Measurements from ENCODE around the gene DENND5A.

Gene DENND5A

DNA sequence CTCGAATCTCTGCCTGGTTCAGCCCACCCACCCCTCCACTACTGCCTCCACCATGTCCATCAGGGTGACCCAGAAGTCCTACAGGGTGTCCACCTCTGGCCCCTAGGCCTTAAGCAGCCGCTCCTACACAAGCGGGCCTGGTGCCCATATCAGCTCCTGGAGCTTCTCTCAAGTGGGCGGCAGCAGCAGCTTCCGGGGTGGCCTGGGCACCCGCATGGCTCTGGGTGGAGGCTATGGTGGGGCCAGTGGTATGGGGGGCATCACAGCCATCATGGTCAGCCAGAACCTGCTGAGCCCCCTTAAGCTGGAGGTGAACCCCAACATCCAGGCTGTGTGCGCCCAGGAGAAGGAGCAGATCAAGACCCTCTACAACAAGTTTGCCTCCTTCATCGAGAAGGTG lies 170.7 kb downstream of the DENND5A start:
- DNase-seq: no peak

DNA sequence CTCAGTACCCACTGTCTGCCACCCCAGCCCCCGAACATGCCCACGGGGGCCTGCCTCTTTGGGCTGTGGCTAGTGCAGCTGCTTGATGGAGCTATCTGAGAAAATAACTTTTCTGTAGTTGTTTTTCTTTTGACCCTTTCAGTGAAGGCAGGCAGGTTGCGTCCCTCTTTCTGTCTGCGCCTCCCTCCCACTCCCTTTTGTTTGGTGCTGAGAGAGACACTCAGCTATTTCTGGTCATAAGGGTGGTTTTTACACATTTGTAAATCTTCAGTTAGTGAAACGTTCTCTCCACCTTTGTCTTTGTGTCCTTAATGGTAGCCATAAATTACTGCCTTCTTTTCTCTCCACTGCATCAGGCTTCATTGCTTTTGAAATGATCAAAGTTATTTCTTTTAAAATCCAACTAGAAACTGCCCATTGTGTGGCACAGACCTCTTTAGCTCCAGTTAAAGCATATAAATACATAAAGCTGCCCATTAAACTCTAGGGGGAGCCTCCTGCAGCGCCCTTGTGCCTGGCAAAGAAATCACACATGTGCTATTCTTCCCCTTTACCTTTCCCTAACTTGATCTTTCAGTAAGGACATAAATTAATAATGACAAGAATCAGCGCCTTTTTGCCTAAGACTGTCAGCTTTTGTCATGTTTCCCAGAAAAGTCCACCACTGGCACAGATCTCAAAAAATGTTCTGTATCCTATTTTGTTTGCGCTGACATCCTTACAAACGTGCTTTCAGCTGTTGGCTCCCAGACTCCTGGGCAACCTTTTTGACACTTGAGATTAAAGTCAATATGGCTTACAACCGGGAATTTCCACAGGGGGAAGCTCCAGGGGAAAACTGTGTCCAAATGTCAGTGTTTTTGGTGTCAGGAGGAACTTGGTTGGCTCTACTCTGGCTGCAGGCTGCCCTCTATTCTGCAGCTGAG lies 172.0 kb downstream of the DENND5A start:
- DNase-seq: no peak

DNA sequence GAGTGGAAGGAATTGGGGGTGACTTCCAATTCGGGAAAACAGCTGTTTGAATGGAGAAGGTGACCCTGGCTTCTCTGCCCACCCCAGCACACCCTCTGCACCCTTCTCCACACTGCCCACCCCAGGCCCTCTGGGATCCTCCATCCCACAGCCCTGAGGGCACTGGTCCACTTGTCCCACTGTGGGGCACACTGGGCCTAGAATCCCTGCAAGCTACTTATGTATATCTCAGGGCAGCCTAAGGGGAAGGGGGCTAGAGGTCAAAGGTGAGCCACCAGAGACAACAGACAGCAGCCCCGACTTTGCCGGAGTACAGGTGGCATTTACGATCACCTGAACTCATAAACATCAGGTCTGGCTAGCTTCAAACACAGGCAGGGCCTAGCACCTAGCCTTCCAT lies 173.1 kb downstream of the DENND5A start:
- DNase-seq: no peak

DNA sequence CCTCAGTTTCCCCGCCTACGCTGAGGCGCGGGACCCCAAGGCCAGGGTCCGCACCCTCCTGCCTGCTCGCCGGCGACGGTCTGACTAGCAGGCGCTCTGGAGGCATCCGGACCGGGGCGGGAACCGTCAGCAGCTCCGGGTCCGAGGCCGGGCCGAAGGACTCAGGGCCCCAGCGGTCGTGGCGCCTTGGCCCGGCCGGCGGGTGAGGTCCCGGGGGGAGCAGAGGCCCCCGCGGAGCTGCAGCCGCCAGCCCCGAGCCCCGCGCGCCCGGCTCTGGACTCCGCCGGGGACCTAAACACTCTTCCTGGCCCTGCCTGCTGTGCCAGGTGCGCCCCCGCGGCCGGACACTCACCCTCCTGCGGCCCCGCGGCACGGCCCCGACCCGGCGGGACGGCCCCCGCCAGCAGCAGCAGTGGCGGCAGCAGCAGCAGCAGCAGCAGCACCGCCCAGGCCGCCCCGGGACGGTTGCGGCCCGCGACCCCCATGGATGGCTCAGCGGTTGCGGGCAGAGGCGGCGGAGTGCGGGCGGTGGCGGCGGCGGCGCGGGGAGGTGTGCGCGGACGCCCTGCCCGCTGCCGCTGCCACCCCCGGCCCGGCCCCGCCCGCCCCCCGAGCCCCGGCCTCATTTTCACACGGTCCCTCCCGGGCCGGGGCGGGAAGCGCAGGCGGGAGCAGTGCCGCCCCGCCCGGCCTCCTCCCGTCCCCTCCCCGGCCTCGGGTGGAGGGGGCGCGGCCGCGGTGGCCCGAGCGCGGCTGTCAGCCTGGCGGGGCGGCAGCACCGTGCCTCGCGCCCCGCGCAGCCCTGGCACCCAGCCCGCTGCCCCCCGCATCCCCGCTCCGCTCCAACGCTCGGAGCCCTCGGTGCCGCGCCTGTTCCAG lies 173.9 kb downstream of the DENND5A start, which contains the start of gene SCUBE2:
SCUBE2 (minus strand) TSS at position 556 of the 879 bp plus-strand sequence; CDS start at position 485, 71 bp downstream.
- no peak for DNase-seq

DNA sequence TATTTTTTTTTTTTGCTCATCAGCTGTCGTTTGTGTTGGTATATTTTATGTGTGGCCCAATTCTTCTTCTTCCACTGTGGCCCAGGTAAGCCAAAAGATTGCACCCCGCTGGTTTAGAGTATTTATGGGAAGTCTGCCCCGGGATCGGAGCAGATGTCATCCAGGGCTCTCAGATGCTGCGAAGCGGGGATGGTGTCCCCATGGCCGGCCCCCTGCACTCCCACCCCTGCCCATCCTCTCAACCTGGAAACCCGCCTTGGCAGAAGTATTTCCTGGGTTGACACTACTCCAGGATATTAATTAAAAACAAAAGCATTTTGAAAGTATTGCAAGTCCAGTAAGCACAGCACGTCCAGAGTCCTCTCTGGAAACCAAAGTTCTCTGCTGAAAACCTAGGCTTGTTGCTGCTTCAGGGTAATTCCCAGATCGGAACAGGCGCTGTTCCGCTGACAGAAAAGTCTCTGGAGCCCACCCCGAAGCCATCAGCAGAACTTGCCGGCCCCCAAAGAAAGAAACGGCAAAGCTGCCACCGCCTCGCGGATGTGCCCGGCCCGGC lies 174.6 kb downstream of the DENND5A start:
- DNase-seq: no peak

DNA sequence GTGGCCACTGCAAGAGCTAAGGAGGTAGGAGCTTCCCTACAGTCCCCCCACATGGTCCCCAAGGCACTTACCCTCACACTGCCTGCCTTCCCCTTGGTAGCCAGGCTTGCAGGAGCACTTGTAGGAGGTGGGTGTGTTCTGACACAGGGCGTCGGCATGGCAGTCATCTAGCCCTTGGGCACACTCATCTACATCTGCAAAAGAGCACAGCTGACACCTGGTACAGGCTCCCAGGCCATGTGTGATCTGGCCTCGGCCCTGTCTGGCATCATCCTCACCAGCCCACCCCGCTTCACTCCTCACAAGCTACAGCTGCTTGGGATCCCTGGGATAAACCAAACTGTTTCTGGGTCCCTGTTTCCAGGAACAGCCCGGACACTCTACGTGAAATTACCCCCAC lies 175.5 kb downstream of the DENND5A start:
- DNase-seq: no peak

DNA sequence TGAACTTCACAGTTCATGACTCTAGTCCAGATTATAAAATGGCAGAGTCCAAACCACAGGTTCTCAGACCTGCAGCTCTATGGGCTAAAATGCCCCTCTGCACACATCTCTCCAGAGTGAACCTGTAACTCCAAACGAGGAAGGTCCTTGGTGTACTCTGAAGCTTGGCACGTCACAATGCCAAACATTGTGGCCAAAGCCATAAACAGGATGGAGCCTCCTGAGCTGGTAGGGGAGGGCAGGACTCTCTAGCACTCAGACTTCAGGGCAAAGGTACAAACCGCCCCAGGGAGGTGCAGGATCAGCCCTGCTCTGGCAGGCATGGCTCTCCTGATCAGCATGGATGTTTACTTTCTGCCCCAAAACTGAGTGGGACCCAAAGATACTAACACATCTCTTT lies 176.1 kb downstream of the DENND5A start:
- DNase-seq: no peak

All from midbrain (tissue), 1 donor.